Glomerular endothelial cell (primary cell): ENCODE measurements around the gene STAT5B. TPM values are rescaled to one million over a fixed set of nuclear protein-coding genes. Genes with fewer than 3 reads are reported as not detected.

ENCODE experiments used
- DNase-seq: peaks from one replicate; pipeline ENCODE4 v3.0.0-alpha.2; 2011; ENCODE audit warnings: low read depth, low spot score; ENCODE audit errors: extremely low read depth
- total RNA-seq: library from RNA; depleted of rRNA; stranded (reverse); fragments of >200 nt; gene quantifications from 2 replicates; pipeline ENCODE4 v1.2.3, GENCODE V29; 2015

STAT5B gene
- total RNA-seq, 1 donor from 2014 or later, result 48.5 TPM

- no peak for DNase-seq
Observed at GRCh38 chr17:42159796-42160530, 116.2 kb downstream of the STAT5B start.

- DNase-seq, result no peak
Observed at GRCh38 chr17:42155614-42156045, 120.6 kb downstream of the STAT5B start.

- DNase-seq, result no peak
Observed at GRCh38 chr17:42153919-42154742, 122.1 kb downstream of the STAT5B start.

Other genes with a start within 250 kb of the STAT5B start
- 0.70 TPM in 1 of 2 replicates, not detected in the other for gene C17orf113, start 225.8 kb downstream of the STAT5B start, total RNA-seq
- gene ZNF385C, start 177.9 kb downstream of the STAT5B start, total RNA-seq, result not detected in 2 replicates
- gene DHX58, start 163.7 kb downstream of the STAT5B start, total RNA-seq, result 6.5 and 11.3 TPM in 2 replicates
- gene KAT2A, start 155.0 kb downstream of the STAT5B start, total RNA-seq, result 24.1 and 26.2 TPM in 2 replicates
- gene HSPB9, start 153.6 kb downstream of the STAT5B start, total RNA-seq, result not detected in 2 replicates
- 224 and 227 TPM in 2 replicates for gene RAB5C, start 121.4 kb downstream of the STAT5B start, total RNA-seq
- 0.05 and 0.70 TPM in 2 replicates for gene KCNH4, start 95.2 kb downstream of the STAT5B start, total RNA-seq
- gene HCRT, start 90.9 kb downstream of the STAT5B start, total RNA-seq, result not detected in 2 replicates
- 13.7 and 14.3 TPM in 2 replicates for gene GHDC, start 81.9 kb downstream of the STAT5B start, total RNA-seq
- 14.6 and 21.9 TPM in 2 replicates for gene STAT5A, start 12.1 kb upstream of the STAT5B start, total RNA-seq
- gene STAT3, start 112.1 kb upstream of the STAT5B start, total RNA-seq, result 135 and 186 TPM in 2 replicates
- gene CAVIN1, start 146.9 kb upstream of the STAT5B start, total RNA-seq, result 741 and 765 TPM in 2 replicates
- 41.0 and 44.1 TPM in 2 replicates for gene ATP6V0A1, start 182.5 kb upstream of the STAT5B start, total RNA-seq